K562 (cell line): Measurements from ENCODE around the gene PRR5. TPM values are rescaled to one million over a fixed set of nuclear protein-coding genes. Genes with fewer than 3 reads are reported as not detected.

Source experiments
- C11orf30 ChIP-seq: fragments of 450-650 bp; IDR thresholded peaks from 2 replicates; pipeline ENCODE4 v1.6.1; 2016; ENCODE audit warnings: low read depth, mild to moderate bottlenecking
- DNMT1 ChIP-seq: fragments of 450-650 bp; IDR thresholded peaks from 2 replicates; pipeline ENCODE4 v1.6.1; 2016; ENCODE audit warnings: antibody characterized with exemption, mild to moderate bottlenecking
- E2F4 ChIP-seq: sonication (generic); formaldehyde crosslinking; IDR thresholded peaks from 2 replicates; pipeline ENCODE4 v1.8.0; 2022; ENCODE audit warnings: mild to moderate bottlenecking, low read depth, missing genetic modification reagents
- HDAC3 ChIP-seq: fragments of 450-650 bp; IDR thresholded peaks from 2 replicates; pipeline ENCODE4 v1.6.1; 2018; ENCODE audit warnings: borderline replicate concordance, mild to moderate bottlenecking, moderate library complexity; ENCODE audit not compliant: partially characterized antibody
- JUNB ChIP-seq: fragments of 450-650 bp; formaldehyde crosslinking; conservative IDR thresholded peaks from 2 replicates; pipeline ENCODE4 v1.4.0; 2020; ENCODE audit warnings: mild to moderate bottlenecking
- MIER1 ChIP-seq: fragments of 450-650 bp; IDR thresholded peaks from 2 replicates; pipeline ENCODE4 v1.6.1; 2016; ENCODE audit warnings: antibody characterized with exemption, mild to moderate bottlenecking, low read depth
- NR4A1 ChIP-seq, 2 experiments: fragments of 250-450 bp in 1 of 2; fragments of 450-650 bp in 1 of 2; sonication (Bioruptor Pico) in 1 of 2; IDR thresholded peaks; 2 replicates each; pipeline versions ENCODE4 v1.4.0 to v1.6.1; 2016 to 2020; ENCODE audit warnings: mild to moderate bottlenecking in 2 of 2, missing compliant biosample characterization in 1 of 2, missing genetic modification characterization in 1 of 2, moderate library complexity in 1 of 2
- POLR2AphosphoS5 ChIP-seq: IDR thresholded peaks from 2 replicates; pipeline ENCODE4 v1.6.1; 2011; ENCODE audit warnings: mild to moderate bottlenecking, low read depth, low read length, moderate library complexity; ENCODE audit not compliant: control insufficient read depth, insufficient read depth
- RBM17 ChIP-seq: fragments of 200-400 bp; formaldehyde crosslinking; IDR thresholded peaks from 2 replicates; pipeline ENCODE4 v1.6.1; 2017; ENCODE audit warnings: low read depth, mild to moderate bottlenecking, low read length, borderline replicate concordance
- RBM22 ChIP-seq: fragments of 200-400 bp; formaldehyde crosslinking; IDR thresholded peaks from 2 replicates; pipeline ENCODE4 v1.6.1; 2018; ENCODE audit warnings: low read length, low read depth; ENCODE audit not compliant: poor library complexity, severe bottlenecking
- RBM25 ChIP-seq: fragments of 200-400 bp; formaldehyde crosslinking; IDR thresholded peaks from 2 replicates; pipeline ENCODE4 v1.6.1; 2018; ENCODE audit warnings: low read length, low read depth, moderate library complexity; ENCODE audit not compliant: severe bottlenecking
- SMC3 ChIP-seq: conservative IDR thresholded peaks from 2 replicates; pipeline ENCODE4 v1.6.1; 2011; ENCODE audit warnings: low read depth, low read length, improper control_type of control experiment; ENCODE audit not compliant: insufficient read depth
- SRSF7 ChIP-seq: fragments of 200-400 bp; formaldehyde crosslinking; optimal IDR thresholded peaks from 2 replicates; pipeline ENCODE3; 2017; ENCODE audit warnings: mild to moderate bottlenecking, low read depth, low read length
- ZBTB17 ChIP-seq: fragments of 450-650 bp; formaldehyde crosslinking; IDR thresholded peaks from 2 replicates; pipeline ENCODE4 v1.4.0; 2020; ENCODE audit warnings: mild to moderate bottlenecking
- ZBTB33 ChIP-seq: sonication (generic); formaldehyde crosslinking; IDR thresholded peaks from 2 replicates; pipeline ENCODE4 v1.8.1; 2023; ENCODE audit warnings: mild to moderate bottlenecking, missing genetic modification reagents
- ZNF282 ChIP-seq: sonication (generic); formaldehyde crosslinking; IDR thresholded peaks from 2 replicates; pipeline ENCODE4 v1.8.1; 2023; ENCODE audit warnings: missing genetic modification reagents
- ZSCAN29 ChIP-seq: fragments of 450-650 bp; IDR thresholded peaks from 2 replicates; pipeline ENCODE4 v1.6.1; 2017
- polyA plus RNA-seq, 8 experiments: library from polyadenylated mRNA; depleted of rRNA in 4 of 8; stranded (reverse) in 5 of 8; unstranded in 3 of 8; fragments of >200 nt; fragmentation: Nextera tagmentation in 2 of 8; fragmentation: Illumina TruSeq in 1 of 8; extraction: Ambion mirVana in 2 of 8; extraction: Trizol in 1 of 8; gene quantifications; 2 replicates each; pipeline versions ENCODE4 v1.2.1 to v1.2.3, GENCODE V29; 2011 to 2014; ENCODE audit warnings: inconsistent platforms in 1 of 8, missing spikeins in 1 of 8
- total RNA-seq, 7 experiments: library from RNA; depleted of rRNA in 6 of 7; stranded (reverse); fragments of >200 nt in 6 of 7; fragmentation: Illumina TruSeq in 2 of 7; extraction: Trizol in 2 of 7; gene quantifications; 2 replicates each; pipeline versions ENCODE4 v1.2.1 to v1.2.3, GENCODE V29; 2011 to 2021; ENCODE audit warnings: low replicate concordance in 1 of 7
- TF ChIP-seq, protein P1 (sequence below): fragments of 250-450 bp; sonication (Bioruptor Pico); IDR thresholded peaks from 2 replicates; pipeline ENCODE4 v1.4.0; 2020; ENCODE audit warnings: borderline replicate concordance
- TF ChIP-seq, protein P2 (sequence below): fragments of 450-650 bp; formaldehyde crosslinking; IDR thresholded peaks from 2 replicates; pipeline ENCODE4 v1.4.0; 2022; ENCODE audit warnings: mild to moderate bottlenecking, moderate library complexity
- TF ChIP-seq, protein P3 (sequence below): fragments of 450-650 bp; formaldehyde crosslinking; conservative IDR thresholded peaks from 2 replicates; pipeline ENCODE4 v1.4.0; 2022; ENCODE audit warnings: mild to moderate bottlenecking, missing genetic modification characterization

PRR5 gene
- total and polyA plus RNA-seq, 9 of the 15 experiments (the other 6 are each of a cell fraction or from before 2014, with no cell fraction given), result 0.13 to 21.0 (median 7.5) TPM

DNA sequence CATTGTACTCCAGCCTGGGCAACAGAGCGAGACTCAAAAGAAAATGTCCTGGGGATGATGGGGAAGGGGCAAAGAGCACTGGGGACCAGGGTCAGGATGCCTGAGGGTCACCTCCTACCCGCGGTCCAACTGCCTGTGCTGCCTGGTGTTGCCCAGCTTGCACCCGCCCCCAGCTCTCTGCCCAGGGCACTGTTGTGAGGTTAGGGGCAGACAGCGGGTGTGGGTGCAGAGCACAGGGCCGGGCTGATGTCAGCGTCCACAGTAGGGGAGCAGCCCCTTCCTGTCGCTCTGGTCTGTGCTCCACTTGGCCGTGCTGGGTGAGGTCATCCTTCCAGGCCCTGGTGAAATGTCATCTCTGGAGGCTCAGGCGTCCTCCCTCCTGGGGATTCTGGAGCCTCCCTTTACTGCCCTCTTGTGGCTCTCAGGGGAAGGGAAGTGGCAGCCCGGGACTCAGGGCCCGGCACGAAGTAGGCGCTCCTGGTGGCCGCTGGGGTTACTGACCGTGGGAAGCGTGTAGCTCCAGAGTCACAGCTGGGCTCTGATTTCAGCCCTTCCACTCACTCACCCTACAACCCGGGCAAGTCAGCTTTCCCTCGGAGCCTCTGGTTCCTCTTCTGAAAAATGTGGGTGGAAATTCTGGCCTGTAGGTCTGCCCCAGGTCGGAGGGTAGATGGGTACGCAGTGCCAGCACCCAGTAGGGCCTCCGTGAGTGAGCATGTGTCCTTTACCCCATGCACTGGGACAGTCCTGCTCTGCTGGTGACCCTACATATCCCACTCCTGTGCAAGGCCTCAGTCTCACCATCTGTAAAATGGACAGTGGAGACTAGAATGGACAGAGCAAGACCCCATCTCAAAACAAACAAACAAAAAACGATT lies 17.3 kb upstream of the PRR5 start (continued):
- TF ChIP-seq, protein P1, sequence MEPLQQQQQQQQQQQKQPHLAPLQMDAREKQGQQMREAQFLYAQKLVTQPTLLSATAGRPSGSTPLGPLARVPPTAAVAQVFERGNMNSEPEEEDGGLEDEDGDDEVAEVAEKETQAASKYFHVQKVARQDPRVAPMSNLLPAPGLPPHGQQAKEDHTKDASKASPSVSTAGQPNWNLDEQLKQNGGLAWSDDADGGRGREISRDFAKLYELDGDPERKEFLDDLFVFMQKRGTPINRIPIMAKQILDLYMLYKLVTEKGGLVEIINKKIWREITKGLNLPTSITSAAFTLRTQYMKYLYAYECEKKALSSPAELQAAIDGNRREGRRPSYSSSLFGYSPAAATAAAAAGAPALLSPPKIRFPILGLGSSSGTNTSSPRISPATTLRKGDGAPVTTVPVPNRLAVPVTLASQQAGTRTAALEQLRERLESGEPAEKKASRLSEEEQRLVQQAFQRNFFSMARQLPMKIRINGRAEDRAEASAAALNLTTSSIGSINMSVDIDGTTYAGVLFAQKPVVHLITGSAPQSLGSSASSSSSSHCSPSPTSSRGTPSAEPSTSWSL (CRISPR knock-in tag), result no peak
- TF ChIP-seq ZSCAN29 (no peak), NR4A1 (CRISPR knock-in tag; IDR thresholded peaks at IDR 0.05) (no peak), NR4A1 (tag; IDR thresholded peaks at IDR 0.05) (no peak), JUNB (CRISPR knock-in tag) (no peak), SRSF7 (no peak), C11orf30 (no peak), POLR2AphosphoS5 (no peak), RBM17 (no peak), E2F4 (no peak), RBM25 (peak; percentile 85), SMC3 (peak; percentile 87), DNMT1 (no peak), ZBTB33 (peak; percentile 58; the same call in 1 of the 2 replicates), ZBTB17 (no peak), RBM22 (no peak), ZNF282 (no peak), MIER1 (no peak), HDAC3 (no peak)
- TF ChIP-seq, protein P2, sequence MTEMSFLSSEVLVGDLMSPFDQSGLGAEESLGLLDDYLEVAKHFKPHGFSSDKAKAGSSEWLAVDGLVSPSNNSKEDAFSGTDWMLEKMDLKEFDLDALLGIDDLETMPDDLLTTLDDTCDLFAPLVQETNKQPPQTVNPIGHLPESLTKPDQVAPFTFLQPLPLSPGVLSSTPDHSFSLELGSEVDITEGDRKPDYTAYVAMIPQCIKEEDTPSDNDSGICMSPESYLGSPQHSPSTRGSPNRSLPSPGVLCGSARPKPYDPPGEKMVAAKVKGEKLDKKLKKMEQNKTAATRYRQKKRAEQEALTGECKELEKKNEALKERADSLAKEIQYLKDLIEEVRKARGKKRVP (CRISPR knock-in tag), result no peak
- TF ChIP-seq, protein P3, sequence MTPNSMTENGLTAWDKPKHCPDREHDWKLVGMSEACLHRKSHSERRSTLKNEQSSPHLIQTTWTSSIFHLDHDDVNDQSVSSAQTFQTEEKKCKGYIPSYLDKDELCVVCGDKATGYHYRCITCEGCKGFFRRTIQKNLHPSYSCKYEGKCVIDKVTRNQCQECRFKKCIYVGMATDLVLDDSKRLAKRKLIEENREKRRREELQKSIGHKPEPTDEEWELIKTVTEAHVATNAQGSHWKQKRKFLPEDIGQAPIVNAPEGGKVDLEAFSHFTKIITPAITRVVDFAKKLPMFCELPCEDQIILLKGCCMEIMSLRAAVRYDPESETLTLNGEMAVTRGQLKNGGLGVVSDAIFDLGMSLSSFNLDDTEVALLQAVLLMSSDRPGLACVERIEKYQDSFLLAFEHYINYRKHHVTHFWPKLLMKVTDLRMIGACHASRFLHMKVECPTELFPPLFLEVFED (CRISPR knock-in tag), result no peak
